CD4-positive, alpha-beta T cell treated with Interleukin-4 for 1 hour (primary cell): ENCODE results near the gene TMEM74B.
"Not testable (repeated sequence)": the region's sequence is repeated elsewhere in the genome, so short reads cannot be mapped to it uniquely, and the experiment has no call there.

Experiments
- DNase-seq, 2 donors: peaks; one replicate each; pipeline ENCODE4 v3.0.0-alpha.2; 2020 to 2022

The TMEM74B gene

DNA sequence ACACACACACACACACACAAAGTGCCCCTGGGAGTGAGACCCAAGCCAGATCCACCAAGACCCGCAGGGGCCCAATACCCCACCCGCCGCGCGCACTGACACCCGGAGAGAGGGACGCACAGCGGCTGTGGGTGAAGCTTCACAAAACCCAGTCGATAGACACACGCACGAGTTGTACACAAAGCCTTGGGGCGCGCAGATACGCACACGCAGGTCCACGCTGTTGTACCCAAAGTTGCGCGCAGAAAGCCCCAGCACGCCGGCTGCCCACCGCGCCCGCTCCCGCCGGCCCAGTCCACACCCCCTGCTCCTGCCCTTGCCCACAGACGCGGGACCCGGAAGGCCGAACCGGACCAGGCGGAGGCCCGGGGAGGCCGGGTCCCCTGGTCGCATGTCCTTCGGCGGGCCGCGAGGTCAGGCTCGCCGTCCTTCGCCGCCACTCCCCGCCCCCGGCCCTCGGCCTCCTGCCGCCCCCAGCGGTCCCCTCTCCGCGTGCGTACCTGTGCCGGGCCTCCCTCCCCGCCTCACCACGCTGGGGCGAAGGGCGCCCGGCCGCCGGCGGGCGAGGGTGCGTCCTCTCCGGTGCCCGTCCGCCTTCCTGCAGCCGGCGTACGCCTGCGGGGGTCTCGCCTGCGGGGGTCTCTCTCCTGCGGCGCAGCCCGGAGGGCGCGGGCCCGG is at the start of gene TMEM74B:
Gene TMEM74B (minus strand): TSS at position 344 of the 678 bp plus-strand sequence. CDS start 1,180 bp downstream, outside the sequence.
- no peak for DNase-seq

DNA sequence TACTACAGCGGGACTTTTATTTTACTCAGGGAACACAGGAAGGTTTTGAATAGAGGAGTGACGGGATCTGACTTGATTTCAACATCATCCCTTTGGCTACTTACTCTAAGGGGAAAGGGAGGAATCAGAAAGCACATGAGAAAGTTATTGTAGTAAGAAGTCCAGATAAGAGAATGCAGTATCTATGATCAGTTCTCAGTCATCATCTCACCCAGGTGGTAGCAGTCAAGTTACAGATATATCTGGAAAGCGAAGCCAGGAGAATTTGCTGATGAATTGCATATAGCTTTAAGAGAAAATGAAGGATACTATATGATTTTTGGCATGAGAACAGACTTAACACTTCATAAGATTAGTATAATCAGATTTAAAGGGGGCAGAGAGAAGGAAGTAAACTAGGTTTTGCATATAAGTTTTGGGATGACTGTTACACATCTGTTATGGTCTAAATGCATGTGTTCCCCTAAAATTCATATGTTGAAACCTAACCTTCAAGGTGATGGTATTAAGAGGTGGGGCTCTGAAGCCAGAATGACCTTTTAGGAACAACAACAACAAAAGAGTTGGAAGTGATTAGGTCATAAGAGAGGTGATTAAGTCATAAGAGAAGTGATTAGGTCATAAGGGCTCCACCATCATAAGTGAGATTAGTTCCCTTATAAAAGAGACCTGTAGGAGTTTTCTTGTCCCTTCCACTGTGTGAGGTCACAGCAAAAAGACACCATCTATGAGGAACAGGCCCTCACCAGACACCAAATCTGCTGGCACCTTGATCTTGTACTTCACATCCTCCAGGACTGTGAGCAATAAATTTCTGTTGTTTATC is 47.7 kb upstream of the TMEM74B start:
- no peak for DNase-seq

DNA sequence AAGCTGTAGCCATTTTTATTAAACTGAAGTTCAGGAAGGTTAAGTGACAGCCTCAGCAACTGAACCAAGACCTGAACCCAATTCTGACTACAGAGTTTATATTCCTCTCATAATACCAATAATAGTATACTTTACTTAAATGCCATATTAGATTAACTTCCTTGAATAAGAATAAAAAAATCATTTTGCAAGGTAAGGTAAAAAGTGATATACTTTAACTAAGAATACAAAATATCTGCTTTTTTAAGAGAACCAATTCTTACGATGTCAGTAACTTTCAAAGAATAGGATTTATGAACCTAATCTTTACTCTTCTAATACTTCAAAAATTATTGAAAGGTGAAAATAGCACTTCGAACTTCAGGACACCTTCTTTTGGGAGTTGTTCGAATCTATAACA is 44.8 kb upstream of the TMEM74B start:
- DNase-seq, result no peak

DNA sequence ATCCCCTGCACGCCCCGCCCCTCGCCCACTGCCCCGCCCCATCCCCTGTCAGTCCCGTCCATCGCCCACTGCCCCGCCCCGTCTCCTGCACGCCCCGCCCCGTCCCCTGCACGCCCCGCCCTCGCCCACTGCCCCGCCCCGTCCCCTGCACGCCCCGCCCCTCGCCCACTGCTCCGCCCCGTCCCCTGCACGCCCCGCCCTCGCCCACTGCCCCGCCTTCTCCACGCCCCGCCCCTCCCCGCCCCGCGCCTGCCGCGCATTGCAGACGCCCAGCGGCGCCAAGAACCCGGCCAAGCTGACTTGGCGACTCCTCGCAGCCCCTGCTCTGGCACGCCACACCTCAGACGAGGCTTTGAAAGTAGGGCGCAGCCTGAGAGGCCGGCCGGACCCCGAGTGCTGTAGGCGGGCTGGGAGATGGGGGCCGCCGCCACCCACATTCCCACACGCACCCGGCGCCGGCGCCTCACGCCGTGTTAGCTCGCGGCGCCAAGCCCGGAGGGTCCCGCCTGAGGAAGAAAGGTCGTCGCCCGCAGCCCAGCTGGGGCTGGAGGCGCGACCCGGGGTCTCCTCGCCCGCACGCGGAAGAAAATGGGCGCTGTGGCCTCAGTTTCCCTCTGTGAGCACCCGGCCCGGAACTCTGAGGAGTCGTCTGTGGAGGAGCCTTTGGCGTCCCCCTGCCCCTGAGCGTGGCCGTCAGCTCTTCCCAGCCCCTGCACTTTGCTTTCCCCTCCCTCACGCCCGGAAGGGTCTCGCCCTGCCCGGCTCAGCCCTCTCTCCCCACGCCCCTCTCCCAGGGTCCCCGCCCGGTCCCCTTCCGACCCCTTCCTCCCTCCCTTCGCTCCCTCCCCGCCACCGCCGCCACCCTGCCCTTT is 41.2 kb upstream of the TMEM74B start, which contains the start of gene RAD21L1:
Gene RAD21L1 (plus strand): TSS at position 262 of the 872 bp plus-strand sequence. CDS start 2,410 bp downstream, outside the sequence.
- peak; percentile 70 to 79 for DNase-seq

DNA sequence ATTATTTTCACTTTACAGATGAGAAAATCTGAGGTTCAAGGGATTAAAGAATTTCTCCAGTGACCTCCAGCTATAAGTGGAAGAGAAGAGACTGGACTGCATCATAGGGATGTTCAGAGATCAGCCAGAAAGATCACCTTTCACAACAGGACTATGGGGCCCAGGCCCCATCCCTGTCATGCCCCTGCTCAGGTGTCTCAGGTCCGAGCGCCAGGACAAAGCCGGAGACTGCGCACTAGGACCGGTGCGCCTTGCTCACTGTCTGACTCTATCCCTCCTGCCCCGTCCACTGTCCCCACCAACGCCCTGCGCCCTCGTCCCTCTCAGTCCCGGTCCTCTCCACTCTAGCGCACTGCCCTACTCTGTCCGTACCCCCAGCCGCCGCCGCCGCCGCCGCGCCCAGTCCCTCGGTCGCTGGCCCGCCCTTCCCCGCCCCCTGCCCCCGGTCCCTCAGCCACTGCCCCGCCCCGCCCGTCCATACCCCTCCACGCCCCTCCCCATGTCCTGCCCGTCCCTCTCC is 40.5 kb upstream of the TMEM74B start:
- no peak for DNase-seq

DNA sequence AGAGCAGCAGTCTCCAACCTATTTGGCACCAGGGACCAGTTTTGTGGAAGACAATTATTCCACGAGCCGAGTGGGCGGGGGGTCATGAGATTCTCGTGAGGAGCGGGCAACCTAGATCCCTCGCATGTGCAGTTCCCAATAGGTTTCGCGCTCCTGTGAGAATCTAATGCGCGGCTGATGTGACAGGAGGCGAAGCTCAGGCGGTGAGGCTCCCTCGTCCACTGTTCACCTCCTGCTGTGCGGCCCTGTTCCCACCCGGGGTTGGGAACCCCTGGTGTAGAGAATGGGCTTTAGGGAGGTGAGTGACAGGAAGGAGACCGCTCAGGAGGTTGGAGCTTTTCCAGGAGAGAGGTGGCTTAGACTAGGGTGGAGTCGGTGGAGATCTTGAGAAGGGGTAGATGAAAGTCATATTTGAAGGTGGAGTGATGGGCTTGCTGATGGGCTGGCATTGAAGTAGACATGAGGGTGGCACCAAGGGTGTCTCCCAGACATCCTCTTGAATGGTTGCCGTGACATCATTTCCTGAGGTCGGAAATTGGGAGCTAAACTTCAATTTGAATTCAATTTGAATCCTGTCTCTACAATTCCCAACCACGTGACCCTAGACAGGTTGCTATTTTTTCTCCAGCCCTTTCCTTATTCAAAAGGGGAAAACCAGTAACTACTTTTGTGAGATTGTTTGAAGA is 39.6 kb upstream of the TMEM74B start:
- no peak for DNase-seq

DNA sequence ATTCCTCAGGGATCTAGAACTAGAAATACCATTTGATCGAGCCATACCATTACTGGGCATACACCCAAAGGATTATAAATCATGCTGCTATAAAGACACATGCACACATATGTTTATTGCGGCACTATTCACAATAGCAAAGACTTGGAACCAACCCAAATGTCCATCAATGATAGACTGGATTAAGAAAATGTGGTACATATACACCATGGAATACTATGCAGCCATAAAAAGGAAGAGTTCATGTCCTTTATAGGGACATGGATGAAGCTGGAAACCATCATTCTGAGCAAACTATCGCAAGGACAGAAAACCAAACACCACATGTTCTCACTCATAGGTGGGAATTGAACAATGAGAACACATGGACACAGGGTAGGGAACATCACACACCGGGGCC is 38.0 kb upstream of the TMEM74B start:
- not testable (repeated sequence) for DNase-seq

DNA sequence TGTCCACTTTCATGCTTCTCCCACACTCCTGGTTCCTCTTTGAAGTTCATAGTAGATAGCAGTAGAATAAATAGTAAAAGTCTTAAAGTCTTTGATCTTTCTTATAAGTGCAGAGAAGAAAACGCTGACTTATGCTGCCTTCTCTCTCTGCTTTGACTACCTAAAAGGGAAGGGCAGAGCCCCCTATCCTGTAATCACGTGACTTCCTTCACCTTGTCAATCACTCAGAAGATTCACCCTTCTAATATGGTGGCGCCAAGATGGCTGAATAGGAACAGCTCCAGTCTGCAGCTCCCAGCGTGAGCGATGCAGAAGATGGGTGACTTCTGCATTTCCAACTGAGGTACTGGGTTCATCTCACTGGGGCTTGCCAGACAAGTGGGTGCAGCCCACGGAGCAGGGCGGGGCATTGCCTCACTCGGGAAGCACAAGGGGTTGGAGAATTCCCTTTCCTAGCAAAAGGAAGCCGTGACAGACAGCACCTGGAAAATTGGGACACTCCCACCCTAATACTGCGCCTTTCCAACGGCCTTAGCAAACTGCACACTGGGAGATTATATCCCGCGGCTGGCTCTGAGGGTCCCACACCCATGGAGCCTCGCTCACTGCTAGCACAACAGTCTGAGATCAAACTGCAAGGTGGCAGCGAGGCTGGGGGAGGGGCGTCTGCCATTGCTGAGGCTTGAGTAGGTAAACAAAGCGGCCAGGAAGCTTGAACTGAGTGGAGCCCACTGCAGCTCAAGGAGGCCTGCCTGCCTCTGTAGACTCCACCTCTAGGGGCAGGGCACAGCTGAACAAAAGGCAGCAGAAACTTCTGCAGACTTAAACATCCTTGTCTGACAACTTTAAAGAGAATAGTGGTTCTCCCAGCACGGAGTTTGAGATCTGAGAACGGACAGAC is 32.0 kb upstream of the TMEM74B start:
- not testable (repeated sequence) for DNase-seq

DNA sequence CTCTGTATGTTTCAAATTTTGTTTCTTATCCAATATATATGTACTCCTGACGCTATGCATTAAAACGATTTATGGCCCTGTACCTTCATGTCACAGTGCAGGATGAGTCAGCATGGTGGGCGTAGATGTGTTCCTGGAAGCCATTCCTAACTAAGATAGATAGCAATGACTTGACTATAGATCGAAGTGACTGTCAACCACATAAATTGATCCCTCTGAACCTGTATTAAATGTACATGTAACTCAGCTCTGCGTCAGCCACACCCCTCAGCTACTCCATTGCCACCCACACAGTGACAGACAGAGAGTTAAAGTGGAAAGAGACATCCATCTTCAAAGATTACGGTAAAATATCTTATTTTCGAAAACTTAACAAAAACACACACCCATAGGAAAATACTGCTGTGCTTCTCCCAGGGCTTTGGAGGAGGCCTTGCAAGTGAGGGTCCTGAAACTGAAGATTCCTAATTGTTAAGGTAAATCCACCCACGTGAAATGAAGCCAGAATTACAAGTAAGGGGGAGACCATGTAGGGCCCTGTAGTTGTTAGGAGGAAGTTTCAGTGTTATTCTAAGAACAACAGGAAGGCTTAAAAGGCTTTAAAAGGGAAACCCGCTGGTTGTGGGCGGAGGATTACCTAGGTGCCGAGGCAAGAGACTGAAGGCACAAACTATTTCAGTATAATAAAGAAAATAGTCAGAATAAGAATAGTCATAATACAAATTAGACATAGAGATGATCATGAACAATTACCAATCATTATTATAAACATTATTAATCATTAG is 30.8 kb upstream of the TMEM74B start:
- peak in 1 of 2 donors; percentile 35 for DNase-seq

DNA sequence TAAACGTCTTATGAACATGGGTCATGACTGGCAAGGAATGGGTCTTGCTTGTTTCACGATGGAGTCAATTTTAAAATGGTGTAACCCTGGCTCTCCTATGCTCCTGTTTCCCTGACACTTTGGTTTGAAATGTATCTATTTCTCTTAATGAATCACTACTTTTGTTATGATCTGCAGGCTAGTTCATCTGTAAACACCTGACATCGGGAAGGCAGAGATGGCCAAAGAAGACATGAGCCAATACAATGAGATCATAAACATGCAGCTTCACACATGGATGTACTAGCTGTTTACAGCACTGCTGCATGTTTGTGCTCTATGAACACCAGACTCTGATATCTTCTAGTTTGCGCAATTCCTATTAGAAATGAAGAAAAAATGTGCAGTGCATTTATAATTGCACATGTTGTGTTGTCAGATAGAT is 30.1 kb upstream of the TMEM74B start:
- no peak for DNase-seq

DNA sequence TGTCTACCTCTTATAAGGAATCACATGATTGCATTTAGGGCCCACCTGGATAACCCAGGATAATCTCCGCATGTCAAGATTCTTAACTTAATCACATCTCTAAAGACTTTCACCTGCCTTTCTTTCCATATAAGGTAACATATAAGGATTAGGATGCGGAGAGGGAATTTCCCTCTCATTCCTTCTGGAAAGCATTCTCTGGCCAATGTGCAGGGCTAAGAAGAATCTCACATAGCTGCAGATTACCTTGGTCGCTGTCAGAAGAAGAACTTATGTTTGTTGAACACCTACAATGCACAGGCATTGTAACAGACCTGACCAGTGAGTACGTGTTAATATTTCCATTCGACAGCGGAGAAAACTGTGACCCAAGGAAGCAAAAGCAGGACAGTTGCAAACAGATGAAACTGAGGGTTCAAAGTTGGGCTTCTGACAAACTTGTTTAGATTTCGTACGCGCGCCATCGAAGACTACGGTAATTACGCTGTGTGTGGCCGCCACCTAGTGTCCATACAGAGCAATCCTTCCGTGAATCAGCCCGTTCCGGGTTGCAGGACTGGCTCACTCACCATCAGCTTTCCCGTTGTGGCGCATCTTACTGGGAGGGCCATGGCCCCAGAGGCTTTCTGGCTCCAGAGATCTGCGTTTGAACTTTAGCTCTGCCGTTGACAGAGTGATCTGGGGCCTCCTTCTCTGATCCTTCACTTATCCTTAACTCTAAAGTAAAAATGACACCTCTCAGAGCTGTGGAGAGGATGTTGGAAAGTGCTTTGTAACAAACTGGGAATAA is 28.0 kb upstream of the TMEM74B start:
- DNase-seq, result peak; percentile 67 to 70

DNA sequence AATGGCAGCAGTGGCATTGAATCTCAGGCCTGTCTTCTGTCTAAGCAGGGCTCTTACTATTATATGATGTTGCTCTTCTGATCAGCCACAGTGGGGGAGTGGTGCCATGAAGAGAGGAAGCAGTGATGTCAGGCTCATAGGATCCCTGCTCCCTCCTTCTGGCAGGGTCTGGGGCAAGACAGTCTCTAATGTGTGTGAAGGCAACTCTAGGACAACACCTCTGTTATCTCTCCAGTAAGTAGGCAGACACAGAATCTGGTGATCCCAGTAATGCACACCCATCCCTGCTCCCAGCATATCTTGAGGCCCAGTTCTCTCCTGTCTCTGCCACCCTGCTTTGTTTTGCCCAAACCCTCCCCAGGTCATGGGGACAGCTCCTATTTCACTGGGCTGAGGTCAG is 27.2 kb upstream of the TMEM74B start:
- DNase-seq, result no peak

DNA sequence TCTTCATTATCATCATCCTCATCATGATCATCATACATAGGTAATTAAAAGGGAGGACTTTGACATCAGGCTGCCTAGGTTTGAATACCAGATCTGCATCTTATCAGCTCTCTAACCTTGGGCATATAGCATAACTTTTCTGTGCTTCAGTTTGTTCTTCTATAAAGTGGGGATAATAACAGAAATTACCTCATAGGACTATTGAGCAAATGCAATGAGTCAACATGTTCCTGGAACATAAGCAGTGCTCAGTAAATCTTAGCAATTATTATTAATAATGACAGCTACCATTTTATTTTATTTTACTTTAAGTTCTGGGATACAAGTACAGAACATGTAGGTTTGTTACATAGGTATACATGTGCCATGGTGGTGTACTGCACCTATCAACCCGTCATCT is 25.7 kb upstream of the TMEM74B start:
- no peak for DNase-seq

DNA sequence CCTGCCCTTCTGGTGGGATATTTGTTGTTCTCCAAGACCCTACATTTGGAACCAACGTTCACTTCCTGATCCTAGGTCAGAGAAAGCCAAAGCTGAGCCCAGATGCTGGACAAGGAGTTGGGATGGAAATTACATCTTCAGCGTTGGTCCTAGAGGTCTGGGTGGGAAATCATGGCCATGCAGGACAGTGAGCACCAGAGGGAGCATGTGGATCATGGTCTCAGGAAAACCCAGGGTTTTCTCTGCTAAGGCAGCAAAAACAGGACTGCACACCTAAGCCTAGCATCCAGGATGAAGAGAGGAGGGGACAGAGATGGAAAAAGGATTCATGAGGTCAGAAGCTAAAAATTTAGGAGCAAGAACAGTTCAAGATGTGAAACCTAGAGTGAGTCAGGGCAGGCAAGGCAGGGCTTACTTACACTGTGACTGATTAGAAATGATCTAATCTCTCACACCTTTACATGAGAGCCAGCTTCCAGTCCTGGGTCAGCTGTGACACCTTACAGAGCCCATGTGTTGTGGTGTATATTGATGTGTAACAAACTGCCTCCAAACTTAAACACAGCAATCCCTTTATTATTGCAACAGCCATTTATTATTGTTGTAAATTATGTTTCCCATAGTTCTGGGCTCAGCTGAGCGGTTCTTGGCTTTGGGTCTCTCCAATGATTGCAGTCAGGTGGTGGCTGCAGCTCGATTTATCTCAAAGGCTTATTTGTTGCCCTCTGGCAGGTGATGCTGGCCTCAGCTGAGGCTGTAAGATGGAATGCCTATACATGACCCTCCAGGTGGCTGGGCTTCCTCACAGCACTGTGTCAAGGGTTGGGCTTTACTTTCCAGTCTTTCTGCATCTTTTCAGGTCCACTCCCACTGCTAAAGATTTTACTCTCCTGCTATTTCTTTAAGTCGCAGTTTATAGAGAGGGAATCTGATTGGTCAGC is 24.9 kb upstream of the TMEM74B start:
- DNase-seq, result no peak

DNA sequence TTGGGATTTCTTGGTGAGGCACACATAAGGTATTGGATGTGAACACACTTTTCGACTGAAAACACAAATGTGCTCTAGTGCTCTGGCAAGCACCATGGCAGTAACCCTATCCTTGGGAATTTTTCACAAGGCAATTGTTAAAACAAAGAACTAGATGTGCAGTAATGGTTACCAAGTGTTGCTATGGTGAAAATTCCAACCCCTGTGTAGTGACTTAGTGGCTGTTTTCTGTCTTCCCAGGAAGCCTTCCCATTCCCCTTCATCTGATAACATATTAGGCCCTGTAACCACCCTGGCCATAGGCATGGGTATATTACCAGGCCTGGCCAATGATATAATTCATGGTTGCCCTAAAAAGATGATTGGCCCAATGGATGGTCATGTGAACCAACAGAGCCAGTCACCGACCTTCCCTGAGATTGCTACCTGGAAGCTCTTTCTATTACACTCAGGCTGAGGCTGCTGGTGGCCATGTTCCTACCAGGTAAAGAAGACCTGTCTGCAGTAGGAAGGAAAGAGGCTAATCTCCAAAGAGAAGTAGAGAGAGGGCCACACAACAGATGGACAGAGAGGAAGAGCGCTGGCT is 22.6 kb upstream of the TMEM74B start:
- DNase-seq, result no peak

DNA sequence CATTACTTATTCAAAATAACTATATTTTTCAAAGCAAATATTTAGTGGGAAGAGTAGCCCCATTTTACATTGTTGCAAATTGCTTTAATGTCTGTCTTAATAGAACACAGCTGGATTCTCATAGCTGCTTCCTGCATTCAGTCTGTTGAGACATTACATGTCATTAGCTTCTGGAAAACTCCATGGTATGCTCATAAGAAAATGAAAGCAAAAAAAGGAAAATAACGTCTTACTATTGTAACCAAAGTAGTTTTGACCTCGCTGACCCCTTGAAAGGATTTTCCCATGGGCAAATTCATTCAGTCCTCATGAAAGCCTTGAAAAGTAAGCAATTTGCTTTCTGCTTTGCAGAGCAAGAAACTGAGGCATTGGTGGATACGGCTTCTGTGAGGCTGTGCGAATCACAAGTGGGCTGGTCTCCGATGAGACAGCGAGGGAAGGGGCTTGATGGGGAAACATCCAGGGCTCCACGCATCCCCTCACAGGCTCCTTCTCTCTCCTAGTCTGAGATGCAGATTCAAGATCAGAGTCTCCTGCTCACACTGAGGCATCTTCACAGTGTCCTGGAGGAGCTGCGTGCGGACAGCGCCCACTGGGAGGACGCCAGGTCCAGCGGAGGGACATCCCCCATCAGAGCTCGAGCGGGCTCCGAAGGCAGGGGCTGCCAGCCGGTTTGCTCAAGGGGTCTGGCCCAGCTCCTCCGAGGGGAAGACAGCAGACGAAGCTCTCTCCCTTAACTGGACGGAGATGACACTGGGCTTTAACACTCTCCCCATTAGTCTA is 21.8 kb upstream of the TMEM74B start:
- no peak for DNase-seq

DNA sequence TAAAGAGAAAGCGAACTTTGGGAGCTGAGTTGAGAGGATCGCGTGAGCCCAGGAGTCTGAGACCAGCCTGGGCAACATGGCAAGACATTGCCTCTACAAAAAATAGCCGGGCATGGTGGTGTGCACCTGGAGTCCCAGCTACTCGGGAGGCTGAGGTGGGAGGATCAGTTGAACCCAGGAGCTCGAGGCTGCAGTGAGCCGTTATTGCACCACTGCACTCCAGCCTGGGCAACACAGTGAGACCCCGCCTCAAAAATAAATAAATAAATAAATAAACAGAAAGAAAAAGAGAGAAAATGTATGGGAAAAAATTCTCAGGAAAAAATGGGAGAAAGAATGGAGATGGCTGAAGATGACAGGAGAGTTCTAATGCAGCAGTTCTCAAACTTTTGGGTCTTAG is 21.0 kb upstream of the TMEM74B start:
- no peak for DNase-seq
